Thoracic aorta (tissue), 2 donors: ENCODE results near the gene PRR36. TPM values are rescaled to one million over a fixed set of nuclear protein-coding genes. Genes with fewer than 3 reads are reported as not detected.

ENCODE experiments used
- ATAC-seq: fragments of 150-250 bp; one replicate; pipeline ENCODE4 v1.8.0; 2017; ENCODE audit warnings: low read depth; ENCODE audit not compliant: insufficient number of reproducible peaks, low FRiP score
- DNase-seq: peaks from one replicate; pipeline ENCODE4 v3.0.0-alpha.2; 2020; ENCODE audit warnings: low spot score
- H3K27ac ChIP-seq, 2 donors: fragments of 200-600 bp; sonication (generic); 1 replicate in 1 of 2; 2 replicates in 1 of 2; pipeline ENCODE4 v1.5.1; 2016; ENCODE audit warnings: mild to moderate bottlenecking in 2 of 2, moderate library complexity in 2 of 2
- H3K27me3 ChIP-seq: fragments of 200-600 bp; sonication (generic); replicated peaks from 2 replicates; pipeline ENCODE4 v1.6.0; 2016; ENCODE audit warnings: mild to moderate bottlenecking; ENCODE audit not compliant: insufficient read depth
- H3K36me3 ChIP-seq: fragments of 200-600 bp; sonication (generic); one replicate; pipeline ENCODE4 v1.5.1; 2016
- H3K4me1 ChIP-seq, 2 donors: fragments of 200-600 bp; sonication (generic); 1 replicate in 1 of 2; 2 replicates in 1 of 2; pipeline versions ENCODE4 v1.5.1 to v1.6.0; 2016; ENCODE audit warnings: low read depth in 2 of 2, mild to moderate bottlenecking in 1 of 2; ENCODE audit not compliant: control insufficient read depth in 1 of 2
- H3K4me3 ChIP-seq: fragments of 200-600 bp; sonication (generic); 2 replicates; pipeline ENCODE4 v1.5.1; 2016; ENCODE audit warnings: mild to moderate bottlenecking
- H3K9me3 ChIP-seq: fragments of 200-600 bp; sonication (generic); 2 replicates; pipeline ENCODE4 v1.5.1; 2016
- CTCF ChIP-seq: fragments of 200-600 bp; sonication (generic); IDR thresholded peaks from one replicate; pipeline ENCODE4 v1.5.1; 2019; ENCODE audit warnings: antibody characterized with exemption
- total RNA-seq, 2 donors: library from RNA; depleted of rRNA; stranded (reverse); fragments of >200 nt; gene quantifications; one replicate each; pipeline versions ENCODE4 v1.1.0 to v1.2.3, GENCODE V29; 2016

Gene PRR36
- total RNA-seq, 2 donors from 2014 or later, result not detected

- H3K9me3 ChIP-seq, result no peaks in the 10 kb centered on the region
Measured at GRCh38 chr19:7914598-7915045, 40.4 kb upstream of the PRR36 start, which contains the start of gene TGFBR3L. Gene TGFBR3L (plus strand): TSS chr19:7914830.

GRCh38 chr19:7914099-7914498 is 39.9 kb upstream of the PRR36 start:
- Histone ChIP-seq H3K27me3 (no peaks in the 10 kb centered on the region), H3K9me3 (no peaks in the 10 kb centered on the region), H3K4me1 (peaks cover 14 to 32% of the 10 kb centered on the region in 2 donors), H3K4me3 (no peak overlapping the region), H3K36me3 (peaks cover 34% of the 10 kb centered on the region), H3K27ac (no peak overlapping the region)
- no peak for TF ChIP-seq CTCF
- ATAC-seq, result no peak
- DNase-seq, result no peak

More at GRCh38 chr19:7914598-7915045, 40.4 kb upstream of the PRR36 start, which contains the start of gene TGFBR3L:
- peaks cover 32% of the 10 kb centered on the region for H3K36me3 ChIP-seq
- no peak for TF ChIP-seq CTCF
- no peaks in the 10 kb centered on the region for H3K27me3 ChIP-seq
- ATAC-seq, result no peak
- H3K4me3 ChIP-seq, result no peak within 1 kb of the TSS
- H3K4me1 ChIP-seq, result peaks cover 14 to 37% of the 10 kb centered on the region in 2 donors
- no peak within 1 kb of the TSS for H3K27ac ChIP-seq
- DNase-seq, result no peak

- Histone ChIP-seq H3K36me3 (peaks cover 34% of the 10 kb centered on the region), H3K27me3 (no peaks in the 10 kb centered on the region), H3K4me3 (no peak overlapping the region), H3K4me1 (peaks cover 14 to 29% of the 10 kb centered on the region in 2 donors), H3K27ac (no peak overlapping the region), H3K9me3 (no peaks in the 10 kb centered on the region)
- ATAC-seq, result no peak
- no peak for TF ChIP-seq CTCF
- no peak for DNase-seq
Measured at GRCh38 chr19:7913652-7914051, 39.5 kb upstream of the PRR36 start.

- ATAC-seq (no peak), DNase-seq (no peak)
- Histone ChIP-seq H3K4me1 (peaks cover 11 to 22% of the 10 kb centered on the region in 2 donors), H3K27me3 (no peaks in the 10 kb centered on the region), H3K27ac (no peak overlapping the region), H3K4me3 (no peak overlapping the region), H3K36me3 (peaks cover 34% of the 10 kb centered on the region), H3K9me3 (no peaks in the 10 kb centered on the region)
- no peak for TF ChIP-seq CTCF
Measured at GRCh38 chr19:7912697-7913564, 38.7 kb upstream of the PRR36 start.

DNA sequence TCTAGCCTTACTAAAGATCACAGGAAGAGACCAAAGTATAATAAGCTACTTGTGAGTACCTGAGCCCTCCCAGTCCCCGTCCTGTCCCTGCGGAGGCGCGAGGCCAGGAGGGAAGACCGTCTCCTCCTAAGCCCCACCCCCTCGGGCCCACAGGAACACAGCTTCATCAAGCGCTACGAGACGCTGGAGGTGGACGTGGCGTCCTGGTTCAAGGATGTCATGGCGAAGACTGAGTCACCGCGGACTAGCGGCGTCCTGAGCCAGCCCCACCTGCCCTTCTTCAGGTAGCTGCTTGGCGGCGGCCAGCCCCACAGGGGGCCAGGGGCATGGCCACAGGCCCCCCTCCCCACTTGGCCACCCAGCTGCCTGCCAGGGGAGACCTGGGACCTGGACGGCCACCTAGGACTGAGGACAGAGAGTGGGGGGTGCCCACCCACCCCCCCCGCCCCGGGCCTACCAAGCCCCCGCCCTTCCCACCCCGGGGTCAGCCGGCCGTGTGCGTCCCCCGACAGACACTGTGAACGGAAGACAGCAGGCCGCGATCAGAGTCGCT is 38.0 kb upstream of the PRR36 start:
- no peak for TF ChIP-seq CTCF
- Histone ChIP-seq H3K4me3 (no peak overlapping the region), H3K27ac (no peak overlapping the region), H3K36me3 (peaks cover 34% of the 10 kb centered on the region), H3K9me3 (no peaks in the 10 kb centered on the region), H3K27me3 (no peaks in the 10 kb centered on the region), H3K4me1 (peaks cover 9 to 20% of the 10 kb centered on the region in 2 donors)
- ATAC-seq (no peak), DNase-seq (no peak)
